NOMO-1 (cell line): ENCODE data around the gene SCP2.

ENCODE experiments used
- DNase-seq, 2 experiments: peaks; one replicate each; lab custom pipeline; 2025; ENCODE audit not compliant: unreplicated experiment in 2 of 2; lab: John Stamatoyannopoulos, UW

The SCP2 gene

DNA sequence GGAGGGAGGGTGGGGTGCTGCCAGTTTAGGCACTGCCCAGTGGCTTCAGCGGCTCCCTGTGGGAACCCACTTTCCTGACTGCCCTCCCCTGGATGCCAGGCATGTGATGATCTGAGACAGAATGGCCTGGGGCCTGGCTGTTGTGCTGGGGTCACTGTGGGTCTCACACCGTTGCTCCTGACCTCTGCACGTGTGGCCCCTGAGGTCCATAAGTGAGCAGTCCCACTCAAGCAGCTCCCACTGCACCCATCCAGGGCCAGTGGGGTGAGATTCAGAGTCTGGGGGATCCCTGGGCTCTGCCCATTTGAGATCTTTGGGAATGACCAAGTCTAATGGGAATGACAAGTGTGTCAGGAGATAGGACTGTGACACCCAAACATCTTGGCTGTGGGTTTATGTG lies 153.0 kb downstream of the SCP2 start:
- no peak for DNase-seq

DNA sequence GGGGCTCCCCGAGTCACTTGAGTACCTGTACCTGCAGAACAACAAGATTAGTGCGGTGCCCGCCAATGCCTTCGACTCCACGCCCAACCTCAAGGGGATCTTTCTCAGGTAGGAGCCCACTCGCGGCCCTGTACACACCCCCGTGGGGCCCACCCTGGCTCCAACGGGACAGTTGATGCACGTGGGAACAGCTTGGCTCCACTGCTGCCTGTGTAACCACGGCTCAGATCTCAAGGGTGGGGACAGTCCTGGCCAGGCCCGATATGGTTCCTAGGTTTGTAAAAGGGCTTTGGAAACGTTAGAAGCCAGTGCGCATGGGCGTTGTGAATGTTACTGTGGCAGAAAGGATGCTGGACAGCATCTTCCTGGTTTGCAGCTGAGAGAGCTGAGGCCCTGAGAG lies 153.7 kb downstream of the SCP2 start:
- no peak for DNase-seq

DNA sequence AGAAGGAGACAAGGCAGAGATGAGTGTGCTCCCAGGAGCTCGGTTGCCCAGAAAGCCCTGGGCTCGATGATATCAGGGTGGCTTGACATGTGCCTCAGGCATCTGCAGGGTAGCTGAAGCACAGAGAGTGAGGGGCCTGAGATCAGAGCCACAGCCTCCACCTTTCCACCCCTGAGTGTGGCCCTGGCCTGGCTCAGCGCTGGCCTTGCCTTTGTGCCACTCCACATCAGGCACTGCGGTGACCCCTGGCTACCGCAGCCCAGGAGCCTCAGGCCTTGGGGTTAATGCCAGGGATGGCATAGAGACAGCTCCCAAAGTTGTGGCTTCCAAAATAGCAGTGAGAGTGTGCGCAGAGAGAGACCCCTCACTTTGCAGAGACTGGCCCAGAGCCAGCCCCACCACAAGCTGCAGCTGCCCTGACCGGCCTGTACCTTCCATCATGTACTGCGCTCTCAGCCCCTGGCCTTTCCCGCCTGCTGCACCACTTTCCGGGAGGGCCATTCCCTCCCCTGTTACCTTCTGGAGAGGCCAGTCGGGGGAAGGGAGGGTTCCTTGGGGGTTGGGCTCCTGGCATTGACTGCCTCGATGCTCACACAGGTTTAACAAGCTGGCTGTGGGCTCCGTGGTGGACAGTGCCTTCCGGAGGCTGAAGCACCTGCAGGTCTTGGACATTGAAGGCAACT lies 154.4 kb downstream of the SCP2 start:
- no peak for DNase-seq

DNA sequence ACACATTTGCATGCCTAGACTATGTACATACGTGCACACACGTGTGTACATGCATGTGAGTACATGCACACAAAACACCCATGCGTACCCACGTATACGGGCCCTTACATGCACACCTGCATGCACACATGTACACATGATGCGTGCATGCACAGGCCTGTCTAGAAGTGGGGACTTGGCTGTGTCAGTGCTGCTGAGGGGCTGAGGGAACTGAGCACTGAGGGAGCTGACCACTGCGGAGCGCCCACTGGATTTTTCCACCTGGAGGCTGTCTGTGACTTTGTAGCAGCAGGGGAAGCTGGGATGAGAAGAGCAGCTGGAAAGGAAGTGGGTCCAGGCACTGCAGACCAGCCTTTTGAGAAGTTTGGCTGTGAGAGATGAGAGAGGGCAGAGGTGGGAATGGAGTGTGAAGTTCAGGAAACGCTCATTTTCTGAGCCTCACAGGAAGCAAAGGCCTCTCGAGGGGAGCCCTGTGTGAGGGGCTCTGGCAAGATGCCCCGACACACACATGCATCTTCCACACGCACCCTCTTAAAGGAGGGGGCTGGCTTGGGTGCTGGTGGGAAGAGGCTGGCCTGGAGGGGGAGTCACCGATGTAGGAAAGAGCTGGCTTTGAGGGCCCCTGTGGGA lies 155.9 kb downstream of the SCP2 start:
- no peak for DNase-seq

DNA sequence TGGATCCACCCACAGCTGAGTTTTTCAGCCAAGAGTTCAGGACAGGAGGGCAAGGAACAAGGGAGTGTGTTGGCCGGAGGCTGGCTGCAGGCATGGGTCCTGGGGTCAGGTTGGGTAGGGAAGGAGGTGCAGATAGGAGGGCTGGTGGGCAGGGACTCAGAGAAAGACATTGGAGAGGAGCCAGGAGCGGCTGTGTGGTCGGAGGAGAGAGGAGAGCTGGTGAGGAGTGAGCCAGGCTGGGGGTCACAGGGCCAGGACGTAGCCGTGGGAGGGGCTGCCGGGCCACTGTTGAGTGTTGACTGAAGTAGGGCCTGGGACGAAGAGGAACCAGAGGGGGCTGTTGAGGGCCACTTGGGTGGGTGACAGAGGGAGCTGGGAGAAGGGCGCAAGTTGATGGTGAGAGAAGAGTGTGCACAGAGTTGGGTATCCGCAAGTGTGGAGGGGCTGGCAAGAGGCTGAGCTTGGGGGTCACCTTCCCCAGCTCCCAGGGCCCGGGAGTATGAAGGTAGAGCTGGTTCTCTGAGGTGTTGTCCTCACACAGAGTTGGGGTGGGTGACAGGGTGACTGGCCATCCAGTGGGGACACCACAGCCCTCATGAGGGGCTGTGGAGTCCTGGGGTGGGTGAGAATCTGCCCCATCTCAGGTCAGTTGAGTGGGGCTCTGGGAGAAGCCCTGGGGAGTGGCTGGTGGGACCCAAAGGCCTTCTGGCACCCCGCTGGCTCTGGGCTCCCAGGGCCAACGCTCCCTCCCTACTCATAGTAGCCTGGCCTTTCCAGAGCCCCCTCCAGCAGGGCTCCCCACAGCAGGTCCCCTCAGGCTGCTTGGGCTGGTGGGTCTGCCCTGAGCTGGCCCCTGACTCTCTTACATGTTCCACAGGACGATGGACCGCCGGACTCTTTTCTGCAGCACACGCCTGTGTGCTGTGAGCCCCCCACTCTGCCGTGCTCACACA lies 156.8 kb downstream of the SCP2 start:
- DNase-seq, result no peak

DNA sequence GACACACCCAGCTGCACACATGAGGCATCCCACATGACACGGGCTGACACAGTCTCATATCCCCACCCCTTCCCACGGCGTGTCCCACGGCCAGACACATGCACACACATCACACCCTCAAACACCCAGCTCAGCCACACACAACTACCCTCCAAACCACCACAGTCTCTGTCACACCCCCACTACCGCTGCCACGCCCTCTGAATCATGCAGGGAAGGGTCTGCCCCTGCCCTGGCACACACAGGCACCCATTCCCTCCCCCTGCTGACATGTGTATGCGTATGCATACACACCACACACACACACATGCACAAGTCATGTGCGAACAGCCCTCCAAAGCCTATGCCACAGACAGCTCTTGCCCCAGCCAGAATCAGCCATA lies 157.5 kb downstream of the SCP2 start:
- DNase-seq, result no peak

DNA sequence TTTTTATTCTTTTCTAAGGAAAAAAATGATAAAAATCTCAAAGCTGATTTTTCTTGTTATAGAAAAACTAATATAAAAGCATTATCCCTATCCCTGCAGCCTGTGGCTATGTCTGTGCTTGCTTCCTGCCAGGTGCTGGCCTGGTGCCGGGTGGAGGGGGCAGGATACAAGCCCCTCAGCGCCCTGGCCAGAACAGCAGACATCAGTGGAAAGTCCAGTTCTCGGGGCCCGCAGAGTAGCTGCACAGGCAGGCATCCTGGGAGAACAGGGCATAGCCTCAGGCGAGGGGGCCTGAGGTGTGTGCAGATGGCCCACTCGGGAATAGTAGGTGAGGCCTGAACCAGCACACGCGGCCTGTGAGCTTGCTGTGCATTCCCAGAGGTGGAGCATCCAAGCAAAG lies 158.3 kb downstream of the SCP2 start:
- DNase-seq, result no peak

DNA sequence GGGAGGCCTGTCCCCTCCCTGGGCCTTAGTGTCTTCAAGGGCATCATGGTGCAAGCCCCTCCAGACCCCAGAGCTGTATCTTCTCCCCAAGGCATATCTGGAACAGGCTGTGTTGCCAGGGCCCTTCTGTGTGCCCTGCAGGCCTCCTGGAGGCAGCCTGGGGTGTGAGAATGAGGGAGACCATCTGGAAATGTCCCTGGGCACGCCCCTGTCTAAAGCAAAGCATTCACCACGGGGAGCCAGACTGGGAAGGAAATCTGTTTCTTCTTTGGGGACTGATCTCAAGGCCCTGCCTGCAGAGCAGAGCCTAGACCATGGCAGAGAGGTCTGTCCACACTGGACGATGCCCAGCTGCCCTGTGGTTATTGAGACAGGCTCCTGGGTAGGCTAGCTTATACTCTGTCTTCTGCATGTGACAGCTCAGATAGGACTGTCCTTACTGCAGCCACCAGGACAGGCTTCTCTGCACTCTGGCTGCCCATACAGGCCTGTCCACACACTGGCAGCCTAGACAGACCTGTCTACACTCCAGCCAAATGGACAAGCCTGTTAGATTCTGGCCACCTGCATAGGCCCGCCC lies 159.5 kb downstream of the SCP2 start:
- DNase-seq, result no peak

DNA sequence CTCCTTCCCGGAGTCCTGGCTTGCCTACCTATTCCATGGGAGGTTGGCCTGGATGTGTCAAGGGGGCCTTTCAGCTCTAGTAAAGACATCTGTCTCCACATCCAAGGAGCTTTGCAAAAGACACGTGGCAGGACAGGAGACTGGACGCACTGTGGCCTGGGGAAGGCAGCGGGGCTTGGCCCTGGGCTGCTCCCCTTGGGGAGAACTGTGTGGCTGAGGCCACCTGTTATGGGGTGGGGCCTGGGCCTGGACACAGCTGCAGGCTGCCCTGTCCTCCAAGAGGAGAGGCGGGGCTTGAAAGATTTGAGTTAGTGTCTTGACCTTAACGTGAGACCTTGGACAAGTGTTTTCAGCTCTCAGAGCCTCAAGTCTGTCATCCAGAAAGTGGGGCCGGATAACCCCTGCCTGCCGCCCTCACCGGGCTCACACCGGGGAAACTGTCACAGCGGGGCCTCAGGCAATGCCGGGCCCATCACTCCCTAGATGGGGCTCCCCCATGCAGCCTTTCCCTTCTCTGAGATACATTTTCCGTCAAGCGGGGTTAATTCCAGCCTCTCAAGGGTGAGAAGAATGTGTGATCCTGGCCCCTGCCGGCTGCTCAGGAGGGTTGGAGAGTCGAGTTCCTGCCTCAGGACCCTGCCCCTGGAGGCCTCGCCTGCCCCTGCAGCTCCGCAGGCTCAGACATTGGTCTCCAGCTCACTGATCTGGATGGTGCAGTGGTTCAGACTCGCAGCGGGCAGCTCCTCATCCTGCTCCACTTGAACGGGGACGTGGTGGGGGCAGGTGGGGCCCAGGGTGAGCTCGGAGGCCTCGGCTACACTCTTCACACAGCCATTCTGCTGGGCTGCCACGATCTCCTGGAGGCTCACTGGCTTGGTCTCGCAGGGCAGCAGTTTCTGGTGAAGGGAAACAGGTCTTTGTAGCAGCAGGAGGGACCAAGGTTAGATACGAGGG lies 160.5 kb downstream of the SCP2 start:
- DNase-seq, result no peak

DNA sequence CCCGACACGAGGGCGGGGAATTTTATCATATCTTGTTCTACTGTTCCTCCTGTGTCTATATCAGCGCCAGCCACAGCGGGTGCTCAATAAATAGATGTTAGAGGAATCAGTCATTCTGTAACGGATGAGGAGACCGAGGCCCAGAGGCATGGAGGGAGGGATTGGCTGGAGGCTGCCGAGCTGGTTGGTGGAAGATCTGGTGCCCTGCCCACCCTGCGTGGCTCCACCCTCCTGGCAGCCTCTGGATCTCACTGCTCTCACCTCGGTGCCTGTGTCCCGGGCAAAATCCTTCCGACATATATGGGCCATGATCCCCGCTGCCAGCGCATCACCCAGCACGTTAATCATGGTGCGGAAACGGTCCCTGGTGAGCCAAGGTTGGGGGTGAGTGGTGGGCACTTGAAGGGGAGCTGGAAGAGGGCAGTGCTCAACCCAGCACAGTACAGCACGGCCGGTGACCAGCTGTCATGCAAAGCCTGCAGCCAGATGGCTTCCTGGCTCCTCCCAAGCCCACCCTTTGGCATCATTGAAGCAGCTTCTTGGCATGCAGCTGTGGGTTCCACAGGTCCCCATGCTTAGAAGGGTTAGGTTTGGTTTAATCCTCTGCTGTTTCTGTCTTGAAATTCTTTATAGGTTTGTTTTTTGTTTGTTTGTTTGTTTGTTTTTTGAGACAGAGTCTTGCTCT lies 161.7 kb downstream of the SCP2 start:
- DNase-seq, result no peak

DNA sequence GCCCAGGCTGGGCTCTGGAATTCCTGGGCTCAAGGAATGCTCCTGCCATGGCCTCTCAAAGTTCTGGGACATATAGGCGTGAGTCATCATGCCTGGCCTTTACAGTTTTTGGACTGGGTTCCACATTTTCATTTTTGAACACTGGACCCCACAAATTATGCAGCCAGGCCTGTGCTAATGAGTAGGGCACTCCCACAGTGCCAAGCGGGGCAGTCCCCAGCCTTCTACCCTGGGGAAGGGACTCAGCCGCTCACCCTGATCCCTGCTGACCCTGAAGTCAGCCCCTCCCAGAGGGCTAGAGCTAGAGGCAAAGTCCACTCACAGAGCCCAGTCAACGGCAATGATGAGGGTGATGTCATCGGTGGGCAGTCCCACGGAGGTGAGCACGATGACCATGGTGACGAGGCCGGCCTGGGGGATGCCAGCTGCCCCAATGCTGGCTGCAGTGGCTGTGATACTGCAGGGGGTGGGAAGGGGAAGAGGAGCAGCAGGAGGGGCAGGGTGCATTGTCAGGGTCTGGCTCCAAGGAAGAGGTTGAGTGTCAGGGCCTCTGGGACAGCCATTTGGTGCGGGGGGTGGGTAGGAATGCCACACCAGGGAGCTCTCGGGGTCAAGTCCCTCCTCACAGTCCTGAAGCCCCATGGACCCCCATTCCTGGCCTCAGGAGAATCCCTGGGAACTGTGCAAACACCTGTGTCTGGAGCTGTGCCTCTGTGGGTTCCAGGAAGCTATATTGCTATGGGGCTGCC lies 162.6 kb downstream of the SCP2 start:
- DNase-seq, result no peak

DNA sequence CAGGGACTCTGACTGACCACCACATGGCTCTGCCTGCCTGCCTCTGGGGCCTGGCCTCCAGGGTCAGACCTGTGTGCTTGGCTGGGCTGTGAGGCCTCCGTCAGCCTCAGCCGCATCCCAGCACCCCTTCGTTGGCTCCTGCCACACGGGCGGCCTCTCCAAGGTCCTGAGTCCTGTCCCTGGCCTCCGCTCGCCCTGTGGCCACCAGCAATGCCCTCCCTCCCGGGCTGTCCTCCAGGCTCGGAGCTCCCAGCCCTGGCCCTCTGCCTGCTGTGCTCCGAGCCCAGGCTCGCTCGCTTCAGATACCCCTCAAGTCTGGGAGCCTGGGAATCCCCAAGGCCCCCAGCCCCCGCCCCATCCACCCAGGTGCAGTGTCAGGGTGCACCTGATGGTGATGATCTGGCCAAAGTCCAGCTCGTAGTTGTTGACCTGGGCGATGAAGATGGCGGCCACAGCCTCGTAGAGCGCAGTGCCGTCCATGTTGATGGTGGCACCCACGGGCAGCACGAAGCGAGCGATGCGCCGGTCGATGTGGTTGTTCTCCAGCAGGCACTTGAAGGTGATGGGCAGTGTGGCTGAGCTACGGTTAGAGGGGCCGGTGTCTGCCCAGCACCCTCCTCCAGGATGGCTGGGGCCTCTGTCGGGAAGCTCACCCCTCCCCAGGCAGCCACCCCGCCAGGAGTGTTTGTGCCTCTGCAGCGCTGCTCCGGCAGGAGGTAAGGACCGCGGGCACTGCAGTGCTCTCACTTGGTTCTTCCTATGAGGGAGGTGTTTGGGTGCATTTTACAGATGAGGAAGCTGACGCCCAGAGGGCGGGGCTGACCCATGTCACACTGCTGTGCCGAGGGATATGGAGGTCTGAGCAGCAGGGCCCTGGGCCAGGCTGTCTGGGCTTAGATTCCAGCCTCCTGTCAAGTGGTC lies 163.4 kb downstream of the SCP2 start:
- DNase-seq, result no peak

DNA sequence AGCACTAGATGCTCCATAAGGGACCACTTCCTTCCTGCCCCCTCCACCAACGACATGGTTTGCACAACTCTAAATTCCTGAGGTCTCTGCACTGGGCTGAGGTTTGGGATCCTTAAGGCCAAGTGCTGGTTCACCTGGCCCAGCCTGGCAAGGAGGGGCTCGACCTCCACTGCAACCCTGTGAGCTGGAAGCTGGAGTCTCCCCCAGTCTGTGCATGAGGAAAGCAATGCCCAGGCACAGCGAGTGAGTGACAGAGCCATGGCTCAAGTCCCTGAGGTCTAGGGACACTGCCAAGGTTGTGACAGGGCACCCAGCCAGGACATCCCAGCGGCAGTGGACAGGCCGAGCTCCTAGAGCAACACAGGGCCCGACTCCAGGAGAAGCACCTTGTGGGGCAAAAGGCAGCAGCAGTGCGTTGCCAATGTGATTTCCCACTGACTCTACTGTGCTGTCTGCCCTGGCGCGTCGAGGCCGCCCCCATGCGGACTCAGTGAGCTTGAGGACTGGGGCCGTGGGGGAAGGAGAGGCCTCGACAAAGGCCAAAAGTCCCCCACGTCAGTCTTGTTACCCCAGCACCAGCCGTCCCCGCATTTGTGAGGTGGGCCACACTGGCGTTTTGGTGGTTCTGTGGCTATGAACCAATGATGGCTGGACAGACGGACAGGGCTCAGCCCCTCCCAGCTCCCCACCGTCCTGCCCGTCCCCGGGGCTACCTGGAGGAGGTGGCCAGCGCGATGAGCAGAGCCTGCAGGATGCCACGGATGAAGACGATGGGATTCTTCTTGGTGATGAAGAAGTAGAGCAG lies 165.0 kb downstream of the SCP2 start:
- DNase-seq, result no peak

DNA sequence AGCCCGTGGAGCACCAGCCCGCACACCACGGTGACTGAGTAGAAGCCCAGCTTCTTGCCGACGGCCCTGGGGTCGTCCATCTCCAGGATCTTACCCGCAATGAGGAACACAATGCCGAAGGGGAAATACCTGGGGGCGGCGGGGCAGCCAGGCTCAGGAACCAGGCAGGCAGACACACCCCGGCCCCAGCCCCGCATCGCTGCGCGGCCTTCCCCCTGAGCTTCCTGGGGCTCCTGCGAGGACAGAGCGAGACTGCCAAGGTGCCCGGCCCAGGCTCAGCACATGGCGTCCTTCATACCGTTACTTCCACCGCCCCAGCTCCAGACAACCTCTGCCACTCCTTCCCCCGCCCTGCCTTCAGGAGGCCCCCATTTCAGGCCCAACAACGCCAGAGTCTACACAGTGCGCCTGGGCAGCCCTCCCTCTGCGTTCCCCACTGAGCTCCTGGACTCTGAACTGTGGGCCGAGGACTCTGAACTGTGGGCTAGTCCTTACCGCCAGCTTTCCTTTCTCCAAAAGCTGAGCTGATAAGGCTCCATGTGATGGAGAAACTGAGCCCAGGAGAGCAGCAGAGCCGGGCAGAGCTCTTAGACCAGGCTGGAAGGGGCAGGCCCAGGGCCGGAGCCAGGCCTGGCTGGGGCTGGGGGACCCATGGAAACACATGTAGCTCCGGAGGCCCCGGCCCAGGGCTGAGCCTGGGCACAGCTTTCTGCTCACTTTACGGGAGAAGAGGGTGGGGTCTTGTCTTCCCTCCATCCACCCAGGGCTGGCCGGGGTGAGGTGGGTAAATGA lies 165.8 kb downstream of the SCP2 start:
- no peak for DNase-seq

DNA sequence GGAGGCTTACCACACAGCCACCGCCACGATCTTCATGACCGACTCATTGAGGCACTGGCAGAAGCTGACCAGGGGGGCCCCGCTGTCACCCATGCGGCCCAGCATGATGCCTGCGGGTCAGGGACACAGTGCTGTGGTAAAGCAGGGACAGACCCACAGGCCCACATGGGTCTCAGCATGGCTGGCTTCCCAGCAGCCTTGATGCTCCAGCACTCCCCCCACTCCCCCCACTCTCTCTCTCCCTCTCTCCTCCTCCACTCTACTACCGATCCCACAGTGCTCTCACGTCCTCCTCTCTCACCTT lies 166.3 kb downstream of the SCP2 start:
- DNase-seq, result no peak

DNA sequence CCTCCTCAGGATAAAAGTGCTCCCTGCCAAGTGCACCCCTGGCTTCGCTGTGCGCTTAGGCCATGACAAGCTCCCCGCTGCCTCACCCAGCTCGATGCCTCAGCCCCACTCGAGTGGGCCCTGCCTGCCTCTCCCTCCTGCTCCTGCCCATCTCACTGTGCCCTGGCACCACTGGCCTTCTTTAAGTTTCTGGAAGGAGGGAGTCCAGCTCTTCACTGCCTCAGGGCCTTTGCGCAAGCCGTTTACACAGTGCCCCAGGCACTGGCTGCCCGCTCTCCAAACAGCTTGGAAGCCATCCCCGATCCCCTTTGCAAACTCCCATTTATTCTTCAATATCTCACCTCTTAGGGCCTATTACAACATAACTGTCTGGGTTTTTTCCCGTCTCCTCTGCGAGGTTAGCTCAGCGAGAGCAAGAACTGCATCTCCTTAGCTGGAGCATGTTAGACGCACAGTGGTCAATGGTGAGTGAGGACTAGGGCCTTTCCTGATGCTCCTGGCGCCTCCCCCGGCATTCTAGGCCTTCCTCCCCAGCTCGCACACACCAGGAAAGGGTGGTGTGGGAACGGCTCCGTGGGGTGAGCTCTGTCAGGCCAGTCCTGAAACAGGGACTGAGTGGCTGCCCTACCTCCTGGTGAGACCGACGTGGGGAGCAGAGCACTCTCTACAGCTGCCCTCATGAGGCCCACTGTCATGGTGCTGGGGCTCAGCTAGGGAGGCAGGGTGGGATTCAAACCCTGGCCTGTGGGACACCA lies 166.9 kb downstream of the SCP2 start:
- no peak for DNase-seq
